Fibroblast of pulmonary artery (primary cell): ENCODE measurements around the gene LRRC55.

Experiments used
- DNase-seq: peaks from one replicate; pipeline ENCODE4 v3.0.0-alpha.2; 2010; ENCODE audit warnings: low read depth
- H3K4me3 ChIP-seq: replicated peaks from 2 replicates; pipeline ENCODE4 v1.5.1; 2011; ENCODE audit warnings: low read depth, mild to moderate bottlenecking, control low read depth, low read length, moderate library complexity
- CTCF ChIP-seq: IDR thresholded peaks from 2 replicates; pipeline ENCODE4 v1.5.1; 2011; ENCODE audit warnings: mild to moderate bottlenecking, control low read depth, low read length, inconsistent platforms; ENCODE audit errors: missing control alignments

The LRRC55 gene

GRCh38 chr11:57181678-57182305, at the start of gene LRRC55:
Gene LRRC55 (plus strand): TSS chr11:57181953. CDS start chr11:57182023, 70 bp downstream.
- no peak within 1 kb of the TSS for H3K4me3 ChIP-seq
- no peak for TF ChIP-seq CTCF
- no peak for DNase-seq

GRCh38 chr11:57133366-57134038, 48.3 kb upstream of the LRRC55 start:
- DNase-seq: no peak
- no peak overlapping the region for H3K4me3 ChIP-seq
- no peak for TF ChIP-seq CTCF

GRCh38 chr11:57134284-57134683, 47.5 kb upstream of the LRRC55 start:
- no peak for TF ChIP-seq CTCF
- no peak overlapping the region for H3K4me3 ChIP-seq
- no peak for DNase-seq

- no peak for TF ChIP-seq CTCF
- H3K4me3 ChIP-seq: no peak overlapping the region
Measured at GRCh38 chr11:57135020-57135751, 46.6 kb upstream of the LRRC55 start.

GRCh38 chr11:57140568-57140967, 41.2 kb upstream of the LRRC55 start:
- TF ChIP-seq CTCF: no peak
- no peak for DNase-seq
- H3K4me3 ChIP-seq: no peak overlapping the region

More at GRCh38 chr11:57135020-57135751, 46.6 kb upstream of the LRRC55 start:
- DNase-seq: no peak

- H3K4me3 ChIP-seq: no peak overlapping the region
- no peak for TF ChIP-seq CTCF
- DNase-seq: no peak
Measured at GRCh38 chr11:57143459-57143858, 38.3 kb upstream of the LRRC55 start.
